GM12878 (cell line): ENCODE measurements around the gene RADIL. TPM values are rescaled to one million over a fixed set of nuclear protein-coding genes. Genes with fewer than 3 reads are reported as not detected.

Experiments
- ATAC-seq: fragments of 200-7000 bp; cut with Tn5 transposase; 3 replicates; pipeline ENCODE4 v1.9.1; 2020; ENCODE audit warnings: mild to moderate bottlenecking, moderate library complexity
- BruUV-seq: library from RNA; stranded (reverse); fragments of 400-500 nt; replicated peaks from 2 replicates; lab custom pipeline; 2021; lab: Mats Ljungman, UMichigan
- CTCF ChIA-PET: fragments of 300-600 bp; sonication (Branson Sonifier 250); formaldehyde crosslinking; extraction: SDS; loops from one replicate; lab custom pipeline; 2021; ENCODE audit warnings: inconsistent platforms; lab: Yijun Ruan, JAX
- POLR2A ChIA-PET: fragments of 350-600 bp; formaldehyde crosslinking; extraction: SDS; loops from one replicate; lab custom pipeline; 2021; ENCODE audit warnings: inconsistent platforms; lab: Charles Lee
- RAD21 ChIA-PET: fragments of 300-600 bp; sonication (Branson Sonifier 250); formaldehyde crosslinking; loops from one replicate; lab custom pipeline; 2023; ENCODE audit warnings: antibody characterized with exemption; ENCODE audit not compliant: unreplicated experiment; lab: Charles Lee
- SMC1A ChIA-PET: fragments of 300-600 bp; sonication (Branson Sonifier 250); formaldehyde crosslinking; loops from one replicate; lab custom pipeline; 2023; ENCODE audit not compliant: unreplicated experiment, uncharacterized antibody; lab: Charles Lee
- DNase-seq: peaks from one replicate; pipeline ENCODE4 v3.0.0-alpha.2; 2011; ENCODE audit warnings: low read depth, low spot score
- FAIRE-seq: peaks from 3 replicates; lab custom pipeline; 2011; peaks lifted over from hg19 to GRCh38; lab: Jason Lieb, UNC
- H2AFZ ChIP-seq: 2 replicates; pipeline ENCODE4 v1.6.0; 2011; ENCODE audit warnings: low read depth, low read length, control low read depth; ENCODE audit not compliant: control insufficient read depth
- H3K27ac ChIP-seq: 2 replicates; pipeline ENCODE4 v1.5.1; 2011; ENCODE audit warnings: control low read depth; ENCODE audit not compliant: control insufficient read depth, insufficient read depth
- H3K27me3 ChIP-seq, 2 experiments: replicated peaks in 1 of 2; 2 replicates each; pipeline versions ENCODE4 v1.6.0 to v1.6.1; 2011; ENCODE audit warnings: low read length in 1 of 2; ENCODE audit not compliant: control insufficient read depth in 2 of 2, insufficient read depth in 2 of 2
- H3K36me3 ChIP-seq, 2 experiments: 2 replicates each; pipeline ENCODE4 v1.5.1; 2011; ENCODE audit warnings: low read length in 1 of 2; ENCODE audit not compliant: control insufficient read depth in 2 of 2, insufficient read depth in 2 of 2
- H3K4me1 ChIP-seq: 2 replicates; pipeline ENCODE4 v1.6.1; 2011; ENCODE audit warnings: mild to moderate bottlenecking, low read length, moderate library complexity, mixed read lengths; ENCODE audit not compliant: control insufficient read depth, insufficient read depth
- H3K4me2 ChIP-seq: 2 replicates; pipeline ENCODE4 v1.6.0; 2011; ENCODE audit warnings: control low read depth; ENCODE audit not compliant: control insufficient read depth, insufficient read depth
- H3K4me3 ChIP-seq: fragments of 200-600 bp; sonication (generic); 2 replicates; pipeline ENCODE4 v1.5.1; 2016
- H3K79me2 ChIP-seq: 2 replicates; pipeline ENCODE4 v1.6.0; 2011; ENCODE audit warnings: low read length; ENCODE audit not compliant: control insufficient read depth, insufficient read depth
- H3K9ac ChIP-seq: 2 replicates; pipeline ENCODE4 v1.8.0; 2011; ENCODE audit warnings: low read length, control low read depth, mixed read lengths; ENCODE audit not compliant: control insufficient read depth, insufficient read depth
- H3K9me3 ChIP-seq: replicated peaks from 3 replicates; pipeline ENCODE4 v1.5.1; 2011; ENCODE audit warnings: mild to moderate bottlenecking, low read length; ENCODE audit not compliant: control insufficient read depth, insufficient read depth
- H4K20me1 ChIP-seq: 2 replicates; pipeline ENCODE4 v1.6.0; 2011; ENCODE audit not compliant: control insufficient read depth, insufficient read depth
- CHD1 ChIP-seq: IDR thresholded peaks from 2 replicates; pipeline ENCODE4 v1.6.1; 2012; ENCODE audit warnings: low read depth, low read length, improper control_type of control experiment
- ESRRA ChIP-seq: IDR thresholded peaks from 2 replicates; pipeline ENCODE4 v1.6.1; 2012; ENCODE audit warnings: mild to moderate bottlenecking, low read length, improper control_type of control experiment
- ETV6 ChIP-seq, 2 experiments: fragments of 450-650 bp in 1 of 2; IDR thresholded peaks in 1 of 2; conservative IDR thresholded peaks in 1 of 2; 2 replicates each; pipeline ENCODE4 v1.6.1; 2014; ENCODE audit warnings: antibody characterized with exemption in 1 of 2, borderline replicate concordance in 1 of 2, low read depth in 1 of 2, mild to moderate bottlenecking in 1 of 2, moderate library complexity in 1 of 2
- HDAC2 ChIP-seq: fragments of 200-600 bp; sonication (generic); IDR thresholded peaks from 2 replicates; pipeline ENCODE4 v1.6.1; 2017
- JUNB ChIP-seq: IDR thresholded peaks from 2 replicates; pipeline ENCODE4 v1.6.1; 2016; ENCODE audit warnings: antibody characterized with exemption, mild to moderate bottlenecking
- JUND ChIP-seq: IDR thresholded peaks from 2 replicates; pipeline ENCODE4 v1.6.1; 2012; ENCODE audit warnings: low read depth, mild to moderate bottlenecking, low read length, improper control_type of control experiment, moderate library complexity
- KLF5 ChIP-seq: fragments of 450-650 bp; IDR thresholded peaks from 2 replicates; pipeline ENCODE4 v1.6.1; 2014; ENCODE audit warnings: mild to moderate bottlenecking; ENCODE audit not compliant: partially characterized antibody
- NFXL1 ChIP-seq: fragments of 450-650 bp; IDR thresholded peaks from 2 replicates; pipeline ENCODE4 v1.6.1; 2017; ENCODE audit warnings: antibody characterized with exemption, mild to moderate bottlenecking, borderline replicate concordance
- NR2F1 ChIP-seq: fragments of 450-650 bp; conservative IDR thresholded peaks from 2 replicates; pipeline ENCODE4 v1.6.1; 2017; ENCODE audit warnings: mild to moderate bottlenecking
- PML ChIP-seq: IDR thresholded peaks from 2 replicates; pipeline ENCODE4 v1.6.1; 2012; ENCODE audit warnings: low read length, inconsistent platforms
- RB1 ChIP-seq: fragments of 450-650 bp; formaldehyde crosslinking; IDR thresholded peaks from 2 replicates; pipeline ENCODE4 v1.6.1; 2017; ENCODE audit warnings: mild to moderate bottlenecking, borderline replicate concordance
- SIX5 ChIP-seq: IDR thresholded peaks from 2 replicates; pipeline ENCODE4 v1.6.1; 2011; ENCODE audit warnings: mild to moderate bottlenecking, low read depth, low read length, moderate library complexity; ENCODE audit not compliant: severe bottlenecking
- YBX1 ChIP-seq: fragments of 450-650 bp; IDR thresholded peaks from 2 replicates; pipeline ENCODE4 v1.6.1; 2016; ENCODE audit warnings: antibody characterized with exemption
- ZNF384 ChIP-seq: IDR thresholded peaks from 2 replicates; pipeline ENCODE4 v1.6.1; 2012; ENCODE audit warnings: low read depth, mild to moderate bottlenecking, low read length, improper control_type of control experiment, borderline replicate concordance
- WGBS: methylation state at CpG from one replicate; pipeline ENCODE4 v1.1.6; 2016; ENCODE audit warnings: low lambda C conversion rate; ENCODE audit not compliant: insufficient replicate concordance, insufficient coverage; ENCODE audit errors: missing lambda C conversion rate; 5-methylcytosine and 5-hydroxymethylcytosine counted together
- in situ Hi-C: fragments of 300-500 bp; cut with MboI; formaldehyde crosslinking; loops from 9 replicates; pipeline ENCODE4 v1.14.3; 2018; ENCODE audit warnings: mixed read lengths
- intact Hi-C: fragments of 100-400 bp; cut with micrococcal nuclease; formaldehyde crosslinking; loops from one replicate; pipeline ENCODE4 v1.14.2; 2022; ENCODE audit not compliant: unreplicated experiment
- polyA plus RNA-seq, 11 experiments: library from polyadenylated mRNA; depleted of rRNA in 4 of 11; unstranded in 6 of 11; stranded (reverse) in 5 of 11; fragments of >200 nt; fragmentation: Nextera tagmentation in 4 of 11; fragmentation: Illumina TruSeq in 1 of 11; extraction: Ambion mirVana in 4 of 11; extraction: Trizol in 1 of 11; gene quantifications; 1 replicate in 1 of 11; 2 replicates in 10 of 11; pipeline versions ENCODE4 v1.2.1 to v1.2.3, GENCODE V29; 2011 to 2016; ENCODE audit warnings: inconsistent platforms in 2 of 11, missing spikeins in 2 of 11, low read depth in 1 of 11
- total RNA-seq, 4 experiments: library from RNA; depleted of rRNA in 3 of 4; stranded (reverse); fragments of >200 nt in 3 of 4; fragmentation: Illumina TruSeq in 1 of 4; extraction: Trizol in 1 of 4; gene quantifications; 2 replicates each; pipeline versions ENCODE4 v1.2.1 to v1.2.3, GENCODE V29; 2013 to 2021
- TF ChIP-seq, protein P1 (sequence below): fragments of 450-650 bp; IDR thresholded peaks from 2 replicates; pipeline ENCODE4 v1.6.1; 2017; ENCODE audit warnings: mild to moderate bottlenecking, moderate library complexity

The RADIL gene
- total and polyA plus RNA-seq, 10 of the 15 experiments (the other 5 are each of a cell fraction or from before 2014, with no cell fraction given): 0.05 to 0.06 TPM; not detected in 8

DNA sequence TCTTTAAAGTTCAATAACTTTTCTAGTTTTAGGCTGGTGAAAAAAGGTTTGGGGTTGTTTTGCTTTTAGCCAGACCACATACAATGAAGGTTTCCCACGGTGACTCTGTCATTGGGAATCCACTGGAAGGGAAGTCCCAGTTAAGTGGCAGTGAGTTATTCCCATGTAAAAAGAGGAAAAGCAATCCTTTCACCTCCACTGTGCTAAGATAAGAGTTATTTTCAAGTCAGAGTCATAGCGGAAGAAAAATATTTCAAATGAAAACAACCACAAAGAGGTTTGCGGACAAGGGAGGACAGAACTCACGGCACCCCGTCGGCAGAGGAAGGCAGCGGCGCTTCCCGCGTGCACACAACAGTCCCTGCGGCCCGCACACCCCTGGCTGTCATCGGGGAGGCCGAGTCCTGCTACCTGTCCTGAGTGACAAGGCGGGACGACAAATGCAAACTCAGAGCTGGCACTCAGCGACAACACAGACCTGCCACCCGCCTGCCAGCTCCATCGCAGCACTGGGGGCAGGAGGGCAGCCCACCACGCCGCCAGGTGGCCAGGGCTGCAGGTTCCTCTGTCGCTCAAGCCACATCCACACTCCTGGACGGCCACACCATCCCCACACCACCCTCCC lies 12.3 kb downstream of the RADIL start:
- no peaks in the 10 kb centered on the region for H3K36me3 ChIP-seq
- no peaks in the 10 kb centered on the region; a peak in 1 of 4 replicates for H3K27me3 ChIP-seq
- RAD21 ChIA-PET: no interaction called here
- WGBS: 39% methylated on average over 23 of the region's 23 CpGs
- ATAC-seq: no peak
- FAIRE-seq: no peak
- SMC1A ChIA-PET: no interaction called here
- H3K27ac ChIP-seq: no peak overlapping the region
- H4K20me1 ChIP-seq: no peaks in the 10 kb centered on the region
- H3K4me1 ChIP-seq: no peaks in the 10 kb centered on the region
- no peak for DNase-seq
- CTCF ChIA-PET: no interaction called here
- H3K4me2 ChIP-seq: no peak overlapping the region
- H2AFZ ChIP-seq: no peak overlapping the region
- H3K4me3 ChIP-seq: no peak overlapping the region
- no peak for TF ChIP-seq RB1
- intact Hi-C loops (no loop called here), in situ Hi-C loops (no loop called here)
- POLR2A ChIA-PET: no interaction called here
- no TSS peak for BruUV-seq
- no peak overlapping the region for H3K9ac ChIP-seq
- H3K79me2 ChIP-seq: no peaks in the 10 kb centered on the region
- no peaks in the 10 kb centered on the region for H3K9me3 ChIP-seq

DNA sequence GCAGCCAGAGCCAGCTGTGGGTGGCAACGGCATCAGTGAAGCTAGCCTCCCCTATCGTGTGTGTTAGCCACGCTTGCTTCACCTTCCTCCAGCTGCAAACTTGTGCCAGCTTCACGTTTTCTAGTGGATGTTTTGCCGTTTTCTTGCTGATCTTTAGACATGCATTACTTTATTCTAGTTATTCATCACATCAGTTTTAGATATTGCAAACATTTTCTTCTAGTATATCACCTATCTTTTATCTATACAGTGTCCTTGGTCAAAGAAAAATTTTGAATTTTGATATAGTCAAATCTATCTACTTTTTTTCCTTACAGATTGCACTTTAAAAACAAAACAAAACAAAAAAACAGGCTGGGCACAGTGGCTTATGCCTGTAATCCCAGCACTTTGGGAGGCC lies 15.0 kb downstream of the RADIL start:
- intact Hi-C loops: no loop called here
- TF ChIP-seq SIX5 (no peak), KLF5 (no peak), PML (no peak), JUND (no peak), ESRRA (no peak), HDAC2 (no peak), NFXL1 (no peak), NR2F1 (no peak), CHD1 (no peak), JUNB (no peak), YBX1 (no peak), ZNF384 (no peak), ETV6 (conservative IDR thresholded peaks at IDR 0.05 in 1 of 2, IDR thresholded peaks at IDR 0.05 in 1 of 2; ENCODE audit: borderline replicate concordance in 1 of 2, low read depth in 1 of 2) (no peak)
- TF ChIP-seq, protein P1, sequence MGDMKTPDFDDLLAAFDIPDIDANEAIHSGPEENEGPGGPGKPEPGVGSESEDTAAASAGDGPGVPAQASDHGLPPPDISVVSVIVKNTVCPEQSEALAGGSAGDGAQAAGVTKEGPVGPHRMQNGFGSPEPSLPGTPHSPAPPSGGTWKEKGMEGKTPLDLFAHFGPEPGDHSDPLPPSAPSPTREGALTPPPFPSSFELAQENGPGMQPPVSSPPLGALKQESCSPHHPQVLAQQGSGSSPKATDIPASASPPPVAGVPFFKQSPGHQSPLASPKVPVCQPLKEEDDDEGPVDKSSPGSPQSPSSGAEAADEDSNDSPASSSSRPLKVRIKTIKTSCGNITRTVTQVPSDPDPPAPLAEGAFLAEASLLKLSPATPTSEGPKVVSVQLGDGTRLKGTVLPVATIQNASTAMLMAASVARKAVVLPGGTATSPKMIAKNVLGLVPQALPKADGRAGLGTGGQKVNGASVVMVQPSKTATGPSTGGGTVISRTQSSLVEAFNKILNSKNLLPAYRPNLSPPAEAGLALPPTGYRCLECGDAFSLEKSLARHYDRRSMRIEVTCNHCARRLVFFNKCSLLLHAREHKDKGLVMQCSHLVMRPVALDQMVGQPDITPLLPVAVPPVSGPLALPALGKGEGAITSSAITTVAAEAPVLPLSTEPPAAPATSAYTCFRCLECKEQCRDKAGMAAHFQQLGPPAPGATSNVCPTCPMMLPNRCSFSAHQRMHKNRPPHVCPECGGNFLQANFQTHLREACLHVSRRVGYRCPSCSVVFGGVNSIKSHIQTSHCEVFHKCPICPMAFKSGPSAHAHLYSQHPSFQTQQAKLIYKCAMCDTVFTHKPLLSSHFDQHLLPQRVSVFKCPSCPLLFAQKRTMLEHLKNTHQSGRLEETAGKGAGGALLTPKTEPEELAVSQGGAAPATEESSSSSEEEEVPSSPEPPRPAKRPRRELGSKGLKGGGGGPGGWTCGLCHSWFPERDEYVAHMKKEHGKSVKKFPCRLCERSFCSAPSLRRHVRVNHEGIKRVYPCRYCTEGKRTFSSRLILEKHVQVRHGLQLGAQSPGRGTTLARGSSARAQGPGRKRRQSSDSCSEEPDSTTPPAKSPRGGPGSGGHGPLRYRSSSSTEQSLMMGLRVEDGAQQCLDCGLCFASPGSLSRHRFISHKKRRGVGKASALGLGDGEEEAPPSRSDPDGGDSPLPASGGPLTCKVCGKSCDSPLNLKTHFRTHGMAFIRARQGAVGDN: no peak

More for the DNA sequence above, 15.0 kb downstream of the RADIL start:
- no TSS peak for BruUV-seq
- Histone ChIP-seq H3K36me3 (no peaks in the 10 kb centered on the region), H3K4me1 (no peaks in the 10 kb centered on the region), H3K4me2 (no peak overlapping the region), H3K4me3 (no peak overlapping the region), H2AFZ (no peak overlapping the region), H4K20me1 (no peaks in the 10 kb centered on the region), H3K27me3 (no peaks in the 10 kb centered on the region; a peak in 1 of 4 replicates), H3K9ac (no peak overlapping the region), H3K79me2 (no peaks in the 10 kb centered on the region), H3K9me3 (no peaks in the 10 kb centered on the region; the same call in 2 of the 3 replicates), H3K27ac (no peak overlapping the region)
- 37% methylated on average over 5 of the region's 5 CpGs for WGBS
- in situ Hi-C loops: no loop called here
- ChIA-PET CTCF (interaction anchor here (0.9 kb wide), 1 partner anchor 217 kb away, joined by 3 read pairs; no protein-coding TSS in a partner anchor), RAD21 (no interaction called here), SMC1A (interaction anchor here (1.6 kb wide), 1 partner anchor 219 kb away, joined by 5 read pairs; no protein-coding TSS in a partner anchor), POLR2A (no interaction called here)
- DNase-seq (no peak), ATAC-seq (no peak), FAIRE-seq (no peak)
